ENCODE data around the gene OR10A5.
"Not testable (repeated sequence)": the region's sequence is repeated elsewhere in the genome, so short reads cannot be mapped to it uniquely, and the experiment has no call there.

OR10A5 gene

DNA sequence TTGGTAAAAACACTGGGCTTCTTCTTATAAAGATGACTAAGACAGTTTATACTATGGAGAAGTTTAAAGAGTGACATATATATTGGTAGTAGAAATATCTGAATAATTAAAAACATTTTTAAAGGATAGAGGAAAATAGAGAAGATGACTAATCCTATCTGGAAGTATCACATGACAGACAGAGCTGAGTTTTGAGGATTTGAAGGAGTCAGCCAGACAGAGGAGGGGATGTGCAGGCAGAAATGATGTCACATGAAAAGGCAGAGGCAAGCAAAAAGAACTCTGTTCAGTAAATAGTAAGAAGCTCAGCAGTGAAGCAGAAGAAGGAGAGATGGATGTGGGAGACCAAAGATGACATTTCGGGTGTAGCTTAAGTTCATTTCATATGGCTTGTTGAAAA is 19.0 kb downstream of the OR10A5 start:
- TF ChIP-seq POLR2A (IDR thresholded peaks at IDR 0.05; ENCODE audit: low read depth, low read length) (no peak), POU2F2 (IDR thresholded peaks at IDR 0.05; ENCODE audit: low read depth, low read length) (no peak), TAF1 (IDR thresholded peaks at IDR 0.05; ENCODE audit: low read depth, low read length) (no peak), PAX5 (IDR thresholded peaks at IDR 0.05; ENCODE audit: insufficient read depth, low read length, severe bottlenecking) (no peak), SPI1 (IDR thresholded peaks at IDR 0.05; ENCODE audit: low read depth, low read length) (no peak), POLR2AphosphoS5 (IDR thresholded peaks at IDR 0.05; ENCODE audit: low read depth, low read length) (no peak)
- FAIRE-seq (no peak), DNase-seq (ENCODE audit: insufficient read length, low spot score) (no peak)

DNA sequence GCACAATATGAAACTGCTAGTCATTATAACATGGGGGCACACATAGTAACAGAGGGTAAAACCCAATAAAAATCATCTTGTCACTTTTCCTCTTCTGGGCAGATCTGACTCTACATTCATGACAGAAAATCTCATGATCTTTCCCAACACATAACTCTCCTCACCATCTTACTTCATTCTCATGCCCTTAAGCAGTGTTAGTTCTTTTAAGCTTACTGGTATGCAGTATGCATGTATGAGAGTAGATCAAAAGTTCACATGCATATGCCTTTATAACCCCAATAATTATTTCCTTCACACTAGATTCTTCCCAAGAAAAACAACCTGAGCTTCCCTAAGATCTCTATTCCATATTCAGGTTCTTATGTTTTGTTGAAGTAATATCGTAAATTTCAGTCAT is 25.8 kb downstream of the OR10A5 start:
- TF ChIP-seq POLR2A (IDR thresholded peaks at IDR 0.05; ENCODE audit: low read depth, low read length): no peak
- no peak for TF ChIP-seq TAF1 (IDR thresholded peaks at IDR 0.05; ENCODE audit: low read depth, low read length)
- no peak for TF ChIP-seq PAX5 (IDR thresholded peaks at IDR 0.05; ENCODE audit: insufficient read depth, low read length, severe bottlenecking)
- no peak for FAIRE-seq
- no peak for DNase-seq (ENCODE audit: insufficient read length, low spot score)

DNA sequence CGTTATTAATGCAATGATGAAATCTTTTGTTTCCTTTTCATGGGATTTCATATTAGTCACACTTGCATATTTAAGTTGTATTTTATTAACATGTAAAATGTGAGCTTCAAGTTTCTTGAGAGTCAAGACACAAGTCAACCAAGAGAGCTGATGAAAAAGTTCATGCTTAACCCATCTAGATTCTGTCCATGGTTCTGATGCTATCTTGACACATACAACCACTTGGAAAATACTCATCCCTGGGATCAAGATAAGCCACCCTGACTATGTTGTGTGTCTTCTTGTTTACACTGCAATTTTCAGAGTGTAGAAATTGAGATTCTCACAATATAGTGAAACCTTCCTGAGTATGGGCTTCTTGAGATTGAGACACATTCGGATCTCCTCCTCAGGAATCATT is 30.3 kb downstream of the OR10A5 start:
- DNase-seq (ENCODE audit: insufficient read length, low spot score): no peak
- no peak for TF ChIP-seq POLR2A (IDR thresholded peaks at IDR 0.05; ENCODE audit: low read depth, low read length)
- FAIRE-seq: no peak

DNA sequence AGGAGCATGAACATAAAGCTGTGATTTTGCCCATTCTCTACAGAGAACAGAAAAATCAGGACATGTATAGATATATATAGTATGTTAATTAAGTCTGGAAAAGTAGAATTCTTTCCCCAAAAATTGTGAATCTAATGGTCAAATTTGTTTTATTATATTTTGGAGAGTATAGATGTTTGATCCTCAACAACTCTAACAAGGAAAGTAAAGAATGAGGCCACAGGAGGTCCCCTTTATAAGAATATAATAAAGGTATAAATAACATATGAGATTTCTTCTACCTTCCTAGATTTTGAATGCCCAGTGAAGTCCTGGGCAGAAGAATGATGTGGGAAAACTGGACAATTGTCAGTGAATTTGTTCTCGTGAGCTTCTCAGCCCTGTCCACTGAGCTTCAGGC is 30.8 kb downstream of the OR10A5 start, which contains the start of gene OR10A4:
OR10A4 (plus strand) TSS at position 301 of the 400 bp plus-strand sequence; CDS start at position 324, 23 bp downstream.
- TF ChIP-seq POLR2AphosphoS5 (IDR thresholded peaks at IDR 0.05; ENCODE audit: low read depth, low read length) (no peak), POU2F2 (IDR thresholded peaks at IDR 0.05; ENCODE audit: low read depth, low read length) (no peak), POLR2A (IDR thresholded peaks at IDR 0.05; ENCODE audit: low read depth, low read length) (no peak), SPI1 (IDR thresholded peaks at IDR 0.05; ENCODE audit: low read depth, low read length) (no peak), TAF1 (IDR thresholded peaks at IDR 0.05; ENCODE audit: low read depth, low read length) (no peak), PAX5 (IDR thresholded peaks at IDR 0.05; ENCODE audit: insufficient read depth, low read length, severe bottlenecking) (no peak)
- FAIRE-seq (no peak), DNase-seq (ENCODE audit: insufficient read length, low spot score) (no peak)

DNA sequence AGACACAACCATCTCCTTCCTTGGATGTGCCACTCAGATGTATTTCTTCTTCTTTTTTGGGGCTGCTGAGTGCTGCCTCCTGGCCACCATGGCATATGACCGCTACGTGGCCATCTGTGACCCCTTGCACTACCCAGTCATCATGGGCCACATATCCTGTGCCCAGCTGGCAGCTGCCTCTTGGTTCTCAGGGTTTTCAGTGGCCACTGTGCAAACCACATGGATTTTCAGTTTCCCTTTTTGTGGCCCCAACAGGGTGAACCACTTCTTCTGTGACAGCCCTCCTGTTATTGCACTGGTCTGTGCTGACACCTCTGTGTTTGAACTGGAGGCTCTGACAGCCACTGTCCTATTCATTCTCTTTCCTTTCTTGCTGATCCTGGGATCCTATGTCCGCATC is 31.4 kb downstream of the OR10A5 start:
- FAIRE-seq (no peak), DNase-seq (ENCODE audit: insufficient read length, low spot score) (no peak)
- TF ChIP-seq POLR2A (IDR thresholded peaks at IDR 0.05; ENCODE audit: low read depth, low read length) (no peak), POU2F2 (IDR thresholded peaks at IDR 0.05; ENCODE audit: low read depth, low read length) (no peak), TAF1 (IDR thresholded peaks at IDR 0.05; ENCODE audit: low read depth, low read length) (no peak), SPI1 (IDR thresholded peaks at IDR 0.05; ENCODE audit: low read depth, low read length) (no peak), PAX5 (IDR thresholded peaks at IDR 0.05; ENCODE audit: insufficient read depth, low read length, severe bottlenecking) (no peak), POLR2AphosphoS5 (IDR thresholded peaks at IDR 0.05; ENCODE audit: low read depth, low read length) (no peak)

DNA sequence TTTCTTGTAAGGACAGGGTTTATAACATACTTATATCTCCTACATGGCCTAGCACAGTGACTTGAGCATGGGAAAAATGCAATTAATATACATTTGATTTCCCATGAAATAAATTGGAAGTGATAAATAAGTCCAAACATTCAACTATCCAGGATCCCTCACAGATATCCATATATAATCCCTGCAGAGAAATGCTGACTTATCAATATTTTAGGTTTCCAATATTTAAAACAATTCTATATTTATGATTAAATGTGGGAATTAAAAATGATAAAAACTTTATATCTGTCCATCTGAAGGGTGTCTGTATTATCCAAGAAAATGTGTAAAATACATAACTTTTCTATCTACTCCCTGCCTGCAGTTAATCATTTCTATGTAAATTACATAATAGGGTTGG is 37.3 kb downstream of the OR10A5 start:
- TF ChIP-seq SPI1 (IDR thresholded peaks at IDR 0.05; ENCODE audit: low read depth, low read length): no peak
- TF ChIP-seq PAX5 (IDR thresholded peaks at IDR 0.05; ENCODE audit: insufficient read depth, low read length, severe bottlenecking): no peak
- TF ChIP-seq TAF1 (IDR thresholded peaks at IDR 0.05; ENCODE audit: low read depth, low read length): no peak
- TF ChIP-seq POLR2AphosphoS5 (IDR thresholded peaks at IDR 0.05; ENCODE audit: low read depth, low read length): no peak
- TF ChIP-seq POLR2A (IDR thresholded peaks at IDR 0.05; ENCODE audit: low read depth, low read length): no peak
- TF ChIP-seq POU2F2 (IDR thresholded peaks at IDR 0.05; ENCODE audit: low read depth, low read length): no peak
- DNase-seq (ENCODE audit: insufficient read length, low spot score) (no peak), FAIRE-seq (no peak)

DNA sequence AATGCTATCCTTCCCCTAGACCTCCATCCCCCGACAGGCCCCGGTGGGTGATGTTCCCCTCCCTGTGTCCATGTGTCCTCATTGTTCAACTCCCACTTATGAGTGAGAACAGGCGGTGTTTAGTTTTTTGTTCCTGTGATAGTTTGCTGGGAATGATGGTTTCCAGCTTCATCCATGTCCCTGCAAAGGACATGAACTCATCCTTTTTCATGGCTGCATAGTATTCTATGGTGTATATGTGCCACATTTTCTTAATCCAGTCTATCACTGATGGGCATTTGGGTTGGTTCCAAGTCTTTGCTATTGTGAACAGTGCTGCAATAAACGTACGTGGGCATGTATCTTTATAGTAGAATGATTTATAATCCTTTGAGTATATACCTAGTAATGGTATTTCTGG is 42.2 kb downstream of the OR10A5 start:
- not testable (repeated sequence) for FAIRE-seq

DNA sequence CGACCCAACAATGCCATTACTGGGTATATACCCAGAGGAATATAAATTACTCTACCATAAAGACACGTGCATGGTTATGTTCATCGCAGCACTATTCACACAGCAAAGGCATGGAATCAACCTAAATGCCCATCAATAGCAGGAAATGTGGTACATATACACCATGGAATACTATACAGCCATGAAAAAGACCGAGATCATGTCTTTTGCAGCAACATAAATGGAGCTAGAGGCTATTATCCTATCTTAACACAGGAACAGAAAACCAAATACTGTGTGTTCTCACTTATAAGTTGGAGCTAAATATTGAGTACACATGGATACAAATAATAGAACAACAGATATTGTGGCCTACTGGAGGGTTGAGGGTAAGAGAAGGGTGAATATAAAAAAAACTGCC is 43.3 kb downstream of the OR10A5 start:
- TF ChIP-seq POLR2A (IDR thresholded peaks at IDR 0.05; ENCODE audit: low read depth, low read length) (no peak), TAF1 (IDR thresholded peaks at IDR 0.05; ENCODE audit: low read depth, low read length) (no peak), POU2F2 (IDR thresholded peaks at IDR 0.05; ENCODE audit: low read depth, low read length) (no peak), POLR2AphosphoS5 (IDR thresholded peaks at IDR 0.05; ENCODE audit: low read depth, low read length) (no peak), PAX5 (IDR thresholded peaks at IDR 0.05; ENCODE audit: insufficient read depth, low read length, severe bottlenecking) (no peak), SPI1 (IDR thresholded peaks at IDR 0.05; ENCODE audit: low read depth, low read length) (no peak)
- DNase-seq (ENCODE audit: insufficient read length, low spot score) (no peak), FAIRE-seq (peak; percentile 5)

More for the DNA sequence above, 42.2 kb downstream of the OR10A5 start:
- DNase-seq (ENCODE audit: insufficient read length, low spot score): not testable (repeated sequence)

DNA sequence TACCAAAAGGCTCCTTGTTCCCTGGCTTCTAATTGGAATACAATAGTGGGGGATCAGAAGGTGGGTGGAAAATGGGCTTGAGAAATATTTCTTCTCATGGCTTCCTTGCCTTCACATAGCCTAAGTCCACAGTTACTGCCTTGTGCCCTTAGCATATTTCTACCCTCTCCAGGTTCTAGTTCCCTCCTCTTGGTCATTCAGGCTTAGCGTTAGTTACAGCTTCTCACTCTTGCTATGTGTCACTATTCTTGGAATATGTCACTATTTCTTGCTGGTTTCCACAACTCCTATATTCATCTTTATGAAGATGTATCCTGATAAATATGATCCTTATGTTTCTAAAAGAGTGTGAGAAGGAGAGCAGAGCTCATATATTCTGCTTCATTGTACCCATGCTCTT is 44.4 kb downstream of the OR10A5 start:
- TF ChIP-seq SPI1 (IDR thresholded peaks at IDR 0.05; ENCODE audit: low read depth, low read length) (0 out of 2 replicates have a peak, but pooled peaks have one; percentile 8), POLR2A (IDR thresholded peaks at IDR 0.05; ENCODE audit: low read depth, low read length) (no peak)
- FAIRE-seq (no peak), DNase-seq (ENCODE audit: insufficient read length, low spot score) (no peak)

DNA sequence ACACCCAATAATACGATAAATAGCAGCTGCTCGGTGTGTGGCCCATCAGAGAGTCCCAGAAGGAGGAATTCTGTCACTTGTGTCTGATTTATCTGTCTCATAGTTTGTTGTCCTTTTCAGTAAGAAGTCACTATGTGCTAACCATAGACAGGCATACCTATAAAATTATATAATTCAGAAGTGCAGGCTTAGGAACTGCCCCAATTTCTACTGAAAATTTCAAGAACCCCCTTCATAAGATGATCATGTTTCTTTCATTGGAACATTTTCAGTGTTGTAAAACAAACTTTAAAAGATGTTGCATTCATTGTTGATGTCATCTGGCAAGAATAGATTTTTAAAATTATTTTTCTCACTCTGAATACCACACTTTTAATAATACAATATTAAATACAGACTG is 46.9 kb downstream of the OR10A5 start, which contains the start of gene OR2D2:
OR2D2 (minus strand) TSS at position 101 of the 400 bp plus-strand sequence; CDS start at position 101, 0 bp downstream.
- DNase-seq (ENCODE audit: insufficient read length, low spot score) (no peak), FAIRE-seq (no peak)
- TF ChIP-seq POLR2A (IDR thresholded peaks at IDR 0.05; ENCODE audit: low read depth, low read length) (no peak), POLR2AphosphoS5 (IDR thresholded peaks at IDR 0.05; ENCODE audit: low read depth, low read length) (no peak), TAF1 (IDR thresholded peaks at IDR 0.05; ENCODE audit: low read depth, low read length) (no peak), SPI1 (IDR thresholded peaks at IDR 0.05; ENCODE audit: low read depth, low read length) (no peak), PAX5 (IDR thresholded peaks at IDR 0.05; ENCODE audit: insufficient read depth, low read length, severe bottlenecking) (no peak), POU2F2 (IDR thresholded peaks at IDR 0.05; ENCODE audit: low read depth, low read length) (no peak)

DNA sequence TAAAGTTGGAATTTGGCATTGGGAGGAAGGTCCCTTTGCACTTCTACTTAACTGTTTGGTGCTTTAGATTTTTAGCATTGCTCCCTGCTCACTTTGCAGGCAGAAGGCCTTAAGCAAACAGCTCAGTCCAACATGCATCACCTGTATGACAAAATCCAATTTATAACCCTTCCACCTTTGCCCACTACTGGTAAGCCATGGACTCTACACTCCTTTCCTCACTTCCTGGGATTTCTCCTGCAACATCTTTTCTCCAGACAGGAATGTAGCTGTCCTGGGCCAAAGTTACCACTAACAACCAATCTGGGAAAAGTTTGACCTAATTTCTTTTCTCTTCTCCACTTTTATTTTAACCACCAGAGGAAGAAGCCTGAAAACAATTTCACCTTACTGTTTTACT is 48.6 kb downstream of the OR10A5 start:
- TF ChIP-seq SPI1 (IDR thresholded peaks at IDR 0.05; ENCODE audit: low read depth, low read length): no peak
- TF ChIP-seq POLR2AphosphoS5 (IDR thresholded peaks at IDR 0.05; ENCODE audit: low read depth, low read length): no peak
- no peak for TF ChIP-seq PAX5 (IDR thresholded peaks at IDR 0.05; ENCODE audit: insufficient read depth, low read length, severe bottlenecking)
- no peak for TF ChIP-seq POU2F2 (IDR thresholded peaks at IDR 0.05; ENCODE audit: low read depth, low read length)
- TF ChIP-seq TAF1 (IDR thresholded peaks at IDR 0.05; ENCODE audit: low read depth, low read length): no peak
- no peak for TF ChIP-seq POLR2A (IDR thresholded peaks at IDR 0.05; ENCODE audit: low read depth, low read length)
- no peak for DNase-seq (ENCODE audit: insufficient read length, low spot score)
- FAIRE-seq: no peak
